DOHH2 (cell line): ENCODE measurements around the gene ACADM.
"Not testable (repeated sequence)": the region's sequence is repeated elsewhere in the genome, so short reads cannot be mapped to it uniquely, and the experiment has no call there.

Experiments used
- H3F3A ChIP-seq: fragments of 200-600 bp; sonication (generic), shearing (Covaris generic); 2 replicates; pipeline ENCODE4 v1.6.0; 2016; ENCODE audit warnings: antibody characterized with exemption, mild to moderate bottlenecking; ENCODE audit not compliant: control insufficient read depth, insufficient read depth
- H3K27ac ChIP-seq: fragments of 200-600 bp; sonication (generic); 2 replicates; pipeline ENCODE4 v1.5.1; 2014; ENCODE audit warnings: low read depth, mild to moderate bottlenecking, low read length, moderate library complexity
- H3K27me3 ChIP-seq: fragments of 200-600 bp; sonication (generic); 2 replicates; pipeline ENCODE4 v1.6.1; 2014; ENCODE audit warnings: mild to moderate bottlenecking, low read length, mixed read lengths; ENCODE audit not compliant: control insufficient read depth
- H3K36me3 ChIP-seq: fragments of 200-600 bp; sonication (generic); 2 replicates; pipeline ENCODE4 v1.6.1; 2014; ENCODE audit warnings: mild to moderate bottlenecking, low read length, moderate library complexity, mixed read lengths; ENCODE audit not compliant: control insufficient read depth
- H3K4me1 ChIP-seq: fragments of 200-600 bp; sonication (generic); 2 replicates; pipeline ENCODE4 v1.6.1; 2014; ENCODE audit warnings: mild to moderate bottlenecking, low read length, mixed read lengths; ENCODE audit not compliant: control insufficient read depth
- H3K4me2 ChIP-seq: fragments of 200-600 bp; sonication (generic); 2 replicates; pipeline ENCODE4 v1.6.0; 2014; ENCODE audit warnings: mild to moderate bottlenecking, low read length, moderate library complexity
- H3K4me3 ChIP-seq: fragments of 200-600 bp; sonication (generic); 2 replicates; pipeline ENCODE4 v1.5.1; 2014; ENCODE audit warnings: mild to moderate bottlenecking, low read length, mixed read lengths
- H3K79me2 ChIP-seq: fragments of 200-600 bp; sonication (generic); 2 replicates; pipeline ENCODE4 v1.6.1; 2014; ENCODE audit warnings: mild to moderate bottlenecking, low read length, mixed read lengths; ENCODE audit not compliant: control insufficient read depth
- H3K9me2 ChIP-seq: fragments of 200-600 bp; sonication (generic); replicated peaks from 2 replicates; pipeline ENCODE4 v1.6.1; 2014; ENCODE audit warnings: mild to moderate bottlenecking, low read length, mixed read lengths; ENCODE audit not compliant: control insufficient read depth
- H3K9me3 ChIP-seq: fragments of 200-600 bp; sonication (generic); 2 replicates; pipeline ENCODE4 v1.6.1; 2014; ENCODE audit warnings: antibody characterized with exemption, low read length, mixed read lengths; ENCODE audit not compliant: control insufficient read depth, insufficient read depth
- H4K20me1 ChIP-seq: fragments of 200-600 bp; sonication (generic); 2 replicates; pipeline ENCODE4 v1.6.0; 2014; ENCODE audit warnings: low read depth, mild to moderate bottlenecking, antibody characterized with exemption, low read length, moderate library complexity; ENCODE audit not compliant: control insufficient read depth, insufficient read depth
- CTCF ChIP-seq: fragments of 200-600 bp; sonication (generic); IDR thresholded peaks from one replicate; pipeline ENCODE4 v1.5.1; 2014; ENCODE audit warnings: antibody characterized with exemption, mild to moderate bottlenecking, low read depth, low read length; ENCODE audit not compliant: poor library complexity, severe bottlenecking
- EZH2phosphoT487 ChIP-seq: fragments of 200-600 bp; sonication (generic); IDR thresholded peaks from 2 replicates; pipeline ENCODE4 v1.6.1; 2017; ENCODE audit warnings: borderline replicate concordance, mild to moderate bottlenecking, antibody characterized with exemption, low read length, moderate library complexity, mixed read lengths

Gene ACADM

GRCh38 chr1:75742047-75742625 is 17.6 kb downstream of the ACADM start:
- Histone ChIP-seq H3K27ac (no peak overlapping the region), H3K9me3 (no peaks in the 10 kb centered on the region), H3K36me3 (peaks cover 83% of the 10 kb centered on the region), H3K4me3 (no peak overlapping the region), H3K4me2 (no peak overlapping the region), H3K27me3 (no peaks in the 10 kb centered on the region), H3K79me2 (no peaks in the 10 kb centered on the region; the same call in 1 of the 2 replicates), H3K4me1 (no peaks in the 10 kb centered on the region), H3K9me2 (no peaks in the 10 kb centered on the region), H3F3A (no peaks in the 10 kb centered on the region), H4K20me1 (no peaks in the 10 kb centered on the region)
- TF ChIP-seq CTCF (no peak), EZH2phosphoT487 (no peak)

DNA sequence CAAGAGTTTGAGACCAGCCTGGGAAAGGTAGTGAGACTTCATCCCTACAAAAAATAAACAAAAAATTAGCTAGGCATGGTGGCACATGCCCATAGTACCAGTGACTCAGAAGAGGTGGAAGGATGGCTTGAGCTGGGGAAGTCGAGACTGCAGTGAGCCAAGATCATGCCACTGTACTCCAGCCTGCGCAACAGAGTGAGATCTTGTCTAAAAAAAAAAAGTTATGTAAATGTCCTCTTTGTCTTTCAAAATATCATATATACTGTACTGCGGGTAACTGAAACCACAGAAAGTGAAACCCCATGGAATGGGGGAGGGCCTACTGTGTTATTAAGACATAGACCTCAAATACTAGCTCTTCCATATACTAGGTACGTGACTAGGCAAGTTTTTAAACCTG is 20.8 kb downstream of the ACADM start:
- H3K27me3 ChIP-seq = no peaks in the 10 kb centered on the region
- no peak overlapping the region for H3K27ac ChIP-seq
- no peaks in the 10 kb centered on the region for H3K9me2 ChIP-seq
- H3K9me3 ChIP-seq = no peaks in the 10 kb centered on the region
- TF ChIP-seq EZH2phosphoT487 (no peak), CTCF (no peak)
- H3K79me2 ChIP-seq = no peaks in the 10 kb centered on the region; the same call in 1 of the 2 replicates
- H3K4me2 ChIP-seq = no peak overlapping the region
- no peaks in the 10 kb centered on the region for H3F3A ChIP-seq
- H4K20me1 ChIP-seq = no peaks in the 10 kb centered on the region
- H3K4me3 ChIP-seq = no peak overlapping the region
- no peaks in the 10 kb centered on the region for H3K4me1 ChIP-seq
- H3K36me3 ChIP-seq = peaks cover 85% of the 10 kb centered on the region

- not testable (repeated sequence) for H3K9me3 ChIP-seq, H3F3A ChIP-seq, H3K9me2 ChIP-seq, H3K79me2 ChIP-seq, H3K27ac ChIP-seq, H4K20me1 ChIP-seq, H3K4me2 ChIP-seq, H3K27me3 ChIP-seq, H3K4me1 ChIP-seq, H3K4me3 ChIP-seq
- H3K36me3 ChIP-seq = peaks cover 75% of the 10 kb centered on the region
Observed at GRCh38 chr1:75757210-75757609, 32.7 kb downstream of the ACADM start.

DNA sequence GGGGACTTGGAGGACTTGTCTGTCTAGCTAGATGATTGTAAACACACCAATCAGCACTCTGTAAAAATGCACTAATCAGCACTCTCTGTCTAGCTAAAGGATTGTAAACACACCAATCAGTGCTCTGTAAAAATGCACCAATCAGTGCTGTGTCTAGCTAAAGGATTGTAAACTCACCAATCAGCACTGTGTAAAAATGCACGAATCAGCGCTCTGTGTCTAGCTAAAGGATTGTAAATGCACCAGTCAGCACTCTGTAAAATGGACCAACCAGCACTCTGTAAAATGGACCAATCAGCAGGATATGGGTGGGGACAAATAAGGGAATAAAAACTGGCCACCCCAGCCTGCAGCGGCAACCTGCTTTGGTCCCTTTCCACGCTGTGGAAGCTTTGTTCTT is 34.0 kb downstream of the ACADM start:
- H3K4me2 ChIP-seq, H3K4me1 ChIP-seq, H3K4me3 ChIP-seq, H3K27me3 ChIP-seq, H3K79me2 ChIP-seq, H4K20me1 ChIP-seq, H3K27ac ChIP-seq, H3K9me3 ChIP-seq, H3K9me2 ChIP-seq: not testable (repeated sequence)
- peaks cover 73% of the 10 kb centered on the region for H3K36me3 ChIP-seq
- peaks cover 13% of the 10 kb centered on the region for H3F3A ChIP-seq
